Ascending aorta (tissue), 2 donors: ENCODE data around the gene BSG. TPM values are rescaled to one million over a fixed set of nuclear protein-coding genes. Genes with fewer than 3 reads are reported as not detected.

Experiments
- DNase-seq, 2 donors: peaks; one replicate each; pipeline ENCODE4 v3.0.0-alpha.2; 2019; ENCODE audit warnings: low spot score in 2 of 2
- H3K27ac ChIP-seq, 2 donors: fragments of 200-600 bp; sonication (generic); one replicate each; pipeline ENCODE4 v1.5.1; 2016 to 2017; ENCODE audit warnings: mild to moderate bottlenecking in 1 of 2
- H3K27me3 ChIP-seq: fragments of 200-600 bp; sonication (generic); one replicate; pipeline ENCODE4 v1.5.1; 2017
- H3K36me3 ChIP-seq, 2 donors: fragments of 200-600 bp; sonication (generic); one replicate each; pipeline ENCODE4 v1.5.1; 2016
- H3K4me1 ChIP-seq, 2 donors: fragments of 200-600 bp; sonication (generic); one replicate each; pipeline ENCODE4 v1.5.1; 2016 to 2017; ENCODE audit warnings: mild to moderate bottlenecking in 1 of 2
- H3K4me3 ChIP-seq, 2 donors: fragments of 200-600 bp; sonication (generic); one replicate each; pipeline ENCODE4 v1.5.1; 2016 to 2017; ENCODE audit warnings: mild to moderate bottlenecking in 1 of 2
- H3K9me3 ChIP-seq, 2 donors: fragments of 200-600 bp; sonication (generic); one replicate each; pipeline ENCODE4 v1.5.1; 2016
- CTCF ChIP-seq, 3 experiments: fragments of 200-600 bp in 2 of 3; fragments of 450-650 bp in 1 of 3; sonication (generic) in 2 of 3; IDR thresholded peaks; one replicate each; pipeline ENCODE4 v1.5.1; 2016 to 2019; ENCODE audit warnings: antibody characterized with exemption in 3 of 3, mild to moderate bottlenecking in 1 of 3, moderate library complexity in 1 of 3
- intact Hi-C: fragments of 100-400 bp; cut with DNase I; formaldehyde crosslinking; loops from one replicate; pipeline ENCODE4 v1.15.1; 2023
- total RNA-seq: library from RNA; depleted of rRNA; stranded (reverse); fragments of >200 nt; gene quantifications from one replicate; pipeline ENCODE4 v1.1.0, GENCODE V29; 2016

Gene BSG
- total RNA-seq, 1 donor from 2014 or later: 647 TPM

GRCh38 chr19:585551-586110, 13.2 kb downstream of the BSG start:
- peaks cover 15% of the 10 kb centered on the region for H3K27me3 ChIP-seq
- TF ChIP-seq CTCF (IDR thresholded peaks at IDR 0.05): no peak

GRCh38 chr19:588093-588740, 15.8 kb downstream of the BSG start:
- peak in 1 of 3 experiments; percentile 4 for TF ChIP-seq CTCF (IDR thresholded peaks at IDR 0.05)
- no peak overlapping the region for H3K27ac ChIP-seq
- DNase-seq: no peak
- H3K36me3 ChIP-seq: peaks cover 4% of the 10 kb centered on the region in 2 donors
- H3K9me3 ChIP-seq: no peaks in the 10 kb centered on the region
- peaks cover 32% of the 10 kb centered on the region for H3K27me3 ChIP-seq
- H3K4me3 ChIP-seq: no peak overlapping the region
- intact Hi-C loops: no loop called here
- peaks cover 2 to 5% of the 10 kb centered on the region in 2 donors for H3K4me1 ChIP-seq

More at GRCh38 chr19:585551-586110, 13.2 kb downstream of the BSG start:
- no peak for DNase-seq
- intact Hi-C loops: no loop called here
- Histone ChIP-seq H3K27ac (no peak overlapping the region), H3K36me3 (peaks cover 25 to 27% of the 10 kb centered on the region in 2 donors), H3K4me1 (peaks cover 2 to 4% of the 10 kb centered on the region in 2 donors), H3K4me3 (no peak overlapping the region), H3K9me3 (no peaks in the 10 kb centered on the region)

GRCh38 chr19:588741-589692, 16.6 kb downstream of the BSG start:
- Histone ChIP-seq H3K4me3 (peak overlapping the region in 1 of 2 donors; percentile 41), H3K27ac (no peak overlapping the region), H3K27me3 (peaks cover 32% of the 10 kb centered on the region), H3K36me3 (no peaks in the 10 kb centered on the region), H3K9me3 (no peaks in the 10 kb centered on the region), H3K4me1 (peaks cover 2 to 5% of the 10 kb centered on the region in 2 donors)
- intact Hi-C loops: no loop called here
- DNase-seq: no peak
- TF ChIP-seq CTCF (IDR thresholded peaks at IDR 0.05): no peak

GRCh38 chr19:589693-590395, 17.4 kb downstream of the BSG start, which contains the start of gene HCN2:
HCN2 (plus strand) TSS chr19:589881; CDS start chr19:589946, 65 bp downstream.
- H3K9me3 ChIP-seq: no peaks in the 10 kb centered on the region
- no peaks in the 10 kb centered on the region for H3K36me3 ChIP-seq
- no peak for TF ChIP-seq CTCF (IDR thresholded peaks at IDR 0.05)
- peaks cover 2 to 5% of the 10 kb centered on the region in 2 donors for H3K4me1 ChIP-seq
- peak within 1 kb of the TSS; percentile 30 to 41 for H3K4me3 ChIP-seq
- intact Hi-C loops: no loop called here
- no peak for DNase-seq
- peaks cover 32% of the 10 kb centered on the region for H3K27me3 ChIP-seq
- no peak within 1 kb of the TSS for H3K27ac ChIP-seq

- no peak for DNase-seq
- Histone ChIP-seq H3K27ac (no peak overlapping the region), H3K36me3 (no peaks in the 10 kb centered on the region), H3K4me1 (peaks cover 2 to 5% of the 10 kb centered on the region in 2 donors), H3K9me3 (no peaks in the 10 kb centered on the region), H3K4me3 (peak overlapping the region; percentile 22 to 30), H3K27me3 (peaks cover 32% of the 10 kb centered on the region)
- intact Hi-C loops: no loop called here
- TF ChIP-seq CTCF (IDR thresholded peaks at IDR 0.05): no peak
Measured at GRCh38 chr19:590396-590745, 18.0 kb downstream of the BSG start.
